ENCODE measurements around the gene GPR78.
"Not testable (repeated sequence)": the region's sequence is repeated elsewhere in the genome, so short reads cannot be mapped to it uniquely, and the experiment has no call there.

The GPR78 gene

GRCh38 chr4:8617486-8618040, 37.4 kb downstream of the GPR78 start:
- Histone ChIP-seq H3K27me3 (replicated peaks; ENCODE audit: control insufficient read depth, insufficient read depth, low read length) (no peaks in the 10 kb centered on the region; the same call in 1 of the 2 replicates), H3K36me3 (ENCODE audit: control insufficient read depth, insufficient read depth, low read length) (no peaks in the 10 kb centered on the region), H3K4me3 (replicated peaks; ENCODE audit: low read depth, low read length) (no peak overlapping the region)
- DNase-seq (ENCODE audit: extremely low read depth, insufficient read length), result no peak
- no peak for TF ChIP-seq CTCF (IDR thresholded peaks at IDR 0.05; ENCODE audit: insufficient read depth, low read length, poor library complexity, severe bottlenecking)

GRCh38 chr4:8618421-8618820, 38.2 kb downstream of the GPR78 start:
- DNase-seq (ENCODE audit: extremely low read depth, insufficient read length), result no peak
- Histone ChIP-seq H3K27me3 (replicated peaks; ENCODE audit: control insufficient read depth, insufficient read depth, low read length) (no peaks in the 10 kb centered on the region; the same call in 1 of the 2 replicates), H3K36me3 (ENCODE audit: control insufficient read depth, insufficient read depth, low read length) (no peaks in the 10 kb centered on the region), H3K4me3 (replicated peaks; ENCODE audit: low read depth, low read length) (no peak overlapping the region)
- TF ChIP-seq CTCF (IDR thresholded peaks at IDR 0.05; ENCODE audit: insufficient read depth, low read length, poor library complexity, severe bottlenecking), result no peak

- TF ChIP-seq CTCF (IDR thresholded peaks at IDR 0.05; ENCODE audit: insufficient read depth, low read length, poor library complexity, severe bottlenecking), result no peak
- H3K36me3 ChIP-seq (ENCODE audit: control insufficient read depth, insufficient read depth, low read length), result no peaks in the 10 kb centered on the region
- H3K4me3 ChIP-seq (replicated peaks; ENCODE audit: low read depth, low read length), result no peak overlapping the region
- H3K27me3 ChIP-seq (replicated peaks; ENCODE audit: control insufficient read depth, insufficient read depth, low read length), result no peaks in the 10 kb centered on the region; the same call in 1 of the 2 replicates
- no peak for DNase-seq (ENCODE audit: extremely low read depth, insufficient read length)
Observed at GRCh38 chr4:8618961-8619720, 38.9 kb downstream of the GPR78 start.

GRCh38 chr4:8621135-8621534, 40.9 kb downstream of the GPR78 start:
- H3K4me3 ChIP-seq (replicated peaks; ENCODE audit: low read depth, low read length); DNase-seq (ENCODE audit: extremely low read depth, insufficient read length); H3K27me3 ChIP-seq (replicated peaks; ENCODE audit: control insufficient read depth, insufficient read depth, low read length); H3K36me3 ChIP-seq (ENCODE audit: control insufficient read depth, insufficient read depth, low read length): not testable (repeated sequence)

DNA sequence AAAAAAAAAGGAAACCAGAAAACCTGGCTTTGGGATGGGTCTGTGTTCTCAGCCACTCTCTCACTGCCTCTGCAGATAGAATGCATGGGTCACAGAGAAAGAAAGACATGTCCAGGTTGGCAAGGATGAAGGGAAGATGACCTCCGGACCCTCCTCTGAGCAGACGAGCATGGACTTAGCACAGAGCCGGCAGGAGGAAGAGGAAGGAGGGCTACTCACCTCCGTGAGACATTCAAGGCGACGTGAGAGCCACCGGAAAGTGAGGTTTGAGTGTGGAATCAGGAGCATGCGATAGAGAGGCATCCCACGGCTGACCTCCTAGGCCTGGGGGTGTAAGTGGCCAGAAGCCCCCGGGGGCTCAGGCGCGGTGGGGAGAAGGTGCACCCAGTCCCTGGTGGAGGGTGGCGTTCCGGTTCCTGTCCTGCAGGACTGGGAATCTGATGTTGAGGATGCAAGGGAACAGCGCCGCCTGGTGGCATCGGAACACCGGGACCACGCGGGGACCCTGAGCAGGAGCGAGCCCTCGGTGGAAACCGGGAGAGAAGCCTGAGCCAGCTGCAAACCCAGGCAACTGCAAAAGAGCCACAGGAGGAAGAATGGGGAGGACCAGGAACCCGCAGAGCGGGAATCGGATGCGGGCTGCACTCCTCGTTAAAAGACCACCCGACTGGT, 44.5 kb downstream of the GPR78 start:
- not testable (repeated sequence) for H3K36me3 ChIP-seq (ENCODE audit: control insufficient read depth, insufficient read depth, low read length); H3K4me3 ChIP-seq (replicated peaks; ENCODE audit: low read depth, low read length); DNase-seq (ENCODE audit: extremely low read depth, insufficient read length); H3K27me3 ChIP-seq (replicated peaks; ENCODE audit: control insufficient read depth, insufficient read depth, low read length)

- H3K27me3 ChIP-seq (replicated peaks; ENCODE audit: control insufficient read depth, insufficient read depth, low read length); H3K4me3 ChIP-seq (replicated peaks; ENCODE audit: low read depth, low read length); DNase-seq (ENCODE audit: extremely low read depth, insufficient read length); H3K36me3 ChIP-seq (ENCODE audit: control insufficient read depth, insufficient read depth, low read length): not testable (repeated sequence)
Observed at GRCh38 chr4:8630240-8630905, 50.2 kb downstream of the GPR78 start.

DNA sequence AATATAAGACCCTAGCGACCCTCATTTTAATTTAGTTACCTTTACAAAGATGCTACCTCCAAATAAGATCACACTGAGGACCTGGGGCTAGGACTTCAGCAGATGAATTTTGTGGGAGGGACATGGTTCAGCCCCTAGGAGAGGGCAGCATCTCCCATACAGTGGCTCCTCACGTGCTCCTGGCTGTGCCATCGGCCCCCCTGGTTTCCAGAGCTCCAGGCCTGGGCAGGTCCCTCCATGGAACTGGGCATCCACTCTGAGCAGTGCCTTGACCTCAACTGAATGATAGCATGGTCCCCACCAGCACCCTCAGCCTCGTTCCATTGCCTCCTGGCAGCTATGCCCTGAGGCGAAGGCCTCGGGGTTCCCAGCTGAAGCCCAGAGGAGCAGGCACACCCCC, 51.7 kb downstream of the GPR78 start:
- H3K4me3 ChIP-seq (replicated peaks; ENCODE audit: low read depth, low read length); H3K27me3 ChIP-seq (replicated peaks; ENCODE audit: control insufficient read depth, insufficient read depth, low read length); H3K36me3 ChIP-seq (ENCODE audit: control insufficient read depth, insufficient read depth, low read length); DNase-seq (ENCODE audit: extremely low read depth, insufficient read length): not testable (repeated sequence)

DNA sequence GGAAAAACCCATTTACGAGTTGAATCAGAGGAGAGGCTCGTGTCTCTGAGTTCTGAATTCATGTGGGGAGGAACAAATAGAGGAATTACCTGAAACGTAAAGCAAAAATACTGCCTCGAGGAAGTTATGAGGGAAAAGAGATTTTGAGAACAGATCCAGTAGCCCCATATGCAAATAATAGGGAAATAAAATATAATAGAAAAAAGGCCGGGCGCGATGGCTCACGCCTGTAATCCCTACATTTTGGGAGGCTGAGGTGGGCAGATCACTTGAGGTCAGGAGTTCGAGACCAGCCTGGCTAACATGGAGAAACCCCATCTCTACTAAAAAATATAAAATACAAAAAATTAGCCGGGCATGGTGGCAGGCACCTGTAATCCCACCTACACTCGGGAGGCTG, 54.6 kb downstream of the GPR78 start:
- H3K4me3 ChIP-seq (replicated peaks; ENCODE audit: low read depth, low read length); H3K36me3 ChIP-seq (ENCODE audit: control insufficient read depth, insufficient read depth, low read length); H3K27me3 ChIP-seq (replicated peaks; ENCODE audit: control insufficient read depth, insufficient read depth, low read length); DNase-seq (ENCODE audit: extremely low read depth, insufficient read length): not testable (repeated sequence)

- H3K27me3 ChIP-seq (replicated peaks; ENCODE audit: control insufficient read depth, insufficient read depth, low read length); H3K36me3 ChIP-seq (ENCODE audit: control insufficient read depth, insufficient read depth, low read length); H3K4me3 ChIP-seq (replicated peaks; ENCODE audit: low read depth, low read length); DNase-seq (ENCODE audit: extremely low read depth, insufficient read length): not testable (repeated sequence)
Observed at GRCh38 chr4:8635897-8636554, 55.8 kb downstream of the GPR78 start.

Data from GM06990 (cell line).